HUES6 (cell line): ENCODE data around the gene ANKMY1.

Experiments used
- H3K27ac ChIP-seq: 2 replicates; pipeline ENCODE4 v1.7.0; 2013; ENCODE audit warnings: low read depth, mild to moderate bottlenecking, low read length, inconsistent platforms
- H3K27me3 ChIP-seq: 2 replicates; pipeline ENCODE4 v1.6.1; 2013; ENCODE audit warnings: low read length; ENCODE audit not compliant: control insufficient read depth, insufficient read depth
- H3K36me3 ChIP-seq: 2 replicates; pipeline ENCODE4 v1.6.1; 2013; ENCODE audit warnings: low read length; ENCODE audit not compliant: control insufficient read depth, insufficient read depth
- H3K4me1 ChIP-seq: 2 replicates; pipeline ENCODE4 v1.6.1; 2013; ENCODE audit warnings: low read length; ENCODE audit not compliant: control insufficient read depth, insufficient read depth
- H3K4me3 ChIP-seq: 2 replicates; pipeline ENCODE4 v1.5.1; 2013; ENCODE audit warnings: low read depth, low read length
- H3K9ac ChIP-seq: one replicate; pipeline ENCODE4 v1.6.1; 2013; ENCODE audit warnings: mild to moderate bottlenecking, low read length
- H3K9me3 ChIP-seq: 2 replicates; pipeline ENCODE4 v1.6.1; 2013; ENCODE audit warnings: low read depth, low read length; ENCODE audit not compliant: control insufficient read depth, insufficient read depth

The ANKMY1 gene

GRCh38 chr2:240451108-240451611 lies 106.6 kb downstream of the ANKMY1 start:
- H3K4me1 ChIP-seq = peaks cover 39% of the 10 kb centered on the region
- H3K9ac ChIP-seq = no peak overlapping the region
- H3K9me3 ChIP-seq = no peaks in the 10 kb centered on the region
- no peak overlapping the region for H3K27ac ChIP-seq
- H3K27me3 ChIP-seq = peaks cover 27% of the 10 kb centered on the region
- H3K36me3 ChIP-seq = no peaks in the 10 kb centered on the region
- H3K4me3 ChIP-seq = no peak overlapping the region

GRCh38 chr2:240450532-240451107 lies 107.2 kb downstream of the ANKMY1 start:
- Histone ChIP-seq H3K9me3 (no peaks in the 10 kb centered on the region), H3K27me3 (peaks cover 21% of the 10 kb centered on the region), H3K4me1 (peaks cover 37% of the 10 kb centered on the region), H3K9ac (no peak overlapping the region), H3K4me3 (no peak overlapping the region), H3K27ac (no peak overlapping the region), H3K36me3 (no peaks in the 10 kb centered on the region)

GRCh38 chr2:240449764-240450531 lies 107.8 kb downstream of the ANKMY1 start:
- no peaks in the 10 kb centered on the region for H3K36me3 ChIP-seq
- no peaks in the 10 kb centered on the region for H3K9me3 ChIP-seq
- H3K4me1 ChIP-seq = peaks cover 31% of the 10 kb centered on the region
- peaks cover 15% of the 10 kb centered on the region for H3K27me3 ChIP-seq
- no peak overlapping the region for H3K4me3 ChIP-seq
- H3K27ac ChIP-seq = no peak overlapping the region
- H3K9ac ChIP-seq = no peak overlapping the region

GRCh38 chr2:240448387-240449274 lies 109.2 kb downstream of the ANKMY1 start:
- no peak overlapping the region for H3K4me3 ChIP-seq

GRCh38 chr2:240447934-240448333 lies 109.9 kb downstream of the ANKMY1 start:
- H3K36me3 ChIP-seq = no peaks in the 10 kb centered on the region
- H3K27me3 ChIP-seq = no peaks in the 10 kb centered on the region; the same call in 1 of the 2 replicates
- no peaks in the 10 kb centered on the region for H3K9me3 ChIP-seq
- H3K4me3 ChIP-seq = no peak overlapping the region
- H3K9ac ChIP-seq = no peak overlapping the region
- peaks cover 22% of the 10 kb centered on the region for H3K4me1 ChIP-seq
- H3K27ac ChIP-seq = no peak overlapping the region

More at GRCh38 chr2:240448387-240449274, 109.2 kb downstream of the ANKMY1 start:
- H3K9ac ChIP-seq = no peak overlapping the region
- H3K36me3 ChIP-seq = no peaks in the 10 kb centered on the region
- peaks cover 2% of the 10 kb centered on the region for H3K27me3 ChIP-seq
- H3K27ac ChIP-seq = no peak overlapping the region
- H3K4me1 ChIP-seq = peaks cover 22% of the 10 kb centered on the region
- H3K9me3 ChIP-seq = no peaks in the 10 kb centered on the region

GRCh38 chr2:240447331-240447730 lies 110.5 kb downstream of the ANKMY1 start:
- Histone ChIP-seq H3K4me3 (no peak overlapping the region), H3K27me3 (no peaks in the 10 kb centered on the region; the same call in 1 of the 2 replicates), H3K4me1 (peaks cover 22% of the 10 kb centered on the region), H3K9ac (no peak overlapping the region), H3K36me3 (no peaks in the 10 kb centered on the region), H3K9me3 (no peaks in the 10 kb centered on the region), H3K27ac (no peak overlapping the region)

GRCh38 chr2:240446664-240447175 lies 111.1 kb downstream of the ANKMY1 start:
- H3K27ac ChIP-seq = no peak overlapping the region
- no peak overlapping the region for H3K4me3 ChIP-seq
- H3K9me3 ChIP-seq = no peaks in the 10 kb centered on the region
- H3K9ac ChIP-seq = no peak overlapping the region
- H3K4me1 ChIP-seq = peaks cover 16% of the 10 kb centered on the region
- no peaks in the 10 kb centered on the region; the same call in 1 of the 2 replicates for H3K27me3 ChIP-seq
- no peaks in the 10 kb centered on the region for H3K36me3 ChIP-seq

GRCh38 chr2:240445961-240446663 lies 111.7 kb downstream of the ANKMY1 start:
- no peak overlapping the region for H3K27ac ChIP-seq
- no peaks in the 10 kb centered on the region for H3K9me3 ChIP-seq
- no peak overlapping the region for H3K4me3 ChIP-seq
- H3K27me3 ChIP-seq = no peaks in the 10 kb centered on the region; the same call in 1 of the 2 replicates
- peaks cover 11% of the 10 kb centered on the region for H3K4me1 ChIP-seq
- H3K9ac ChIP-seq = no peak overlapping the region
- H3K36me3 ChIP-seq = no peaks in the 10 kb centered on the region

GRCh38 chr2:240444464-240444863 lies 113.3 kb downstream of the ANKMY1 start:
- no peaks in the 10 kb centered on the region for H3K36me3 ChIP-seq
- no peak overlapping the region for H3K9ac ChIP-seq
- no peak overlapping the region for H3K27ac ChIP-seq
- H3K4me1 ChIP-seq = no peaks in the 10 kb centered on the region
- H3K27me3 ChIP-seq = no peaks in the 10 kb centered on the region; the same call in 1 of the 2 replicates
- no peak overlapping the region for H3K4me3 ChIP-seq
- H3K9me3 ChIP-seq = no peaks in the 10 kb centered on the region

- no peak overlapping the region for H3K27ac ChIP-seq
- H3K27me3 ChIP-seq = no peaks in the 10 kb centered on the region; the same call in 1 of the 2 replicates
- H3K4me1 ChIP-seq = no peaks in the 10 kb centered on the region
- H3K9ac ChIP-seq = no peak overlapping the region
- no peaks in the 10 kb centered on the region for H3K36me3 ChIP-seq
- no peak overlapping the region for H3K4me3 ChIP-seq
- H3K9me3 ChIP-seq = no peaks in the 10 kb centered on the region
Observed at GRCh38 chr2:240443891-240444301, 113.9 kb downstream of the ANKMY1 start.
